ENCODE results near the gene COLGALT1.

DNA sequence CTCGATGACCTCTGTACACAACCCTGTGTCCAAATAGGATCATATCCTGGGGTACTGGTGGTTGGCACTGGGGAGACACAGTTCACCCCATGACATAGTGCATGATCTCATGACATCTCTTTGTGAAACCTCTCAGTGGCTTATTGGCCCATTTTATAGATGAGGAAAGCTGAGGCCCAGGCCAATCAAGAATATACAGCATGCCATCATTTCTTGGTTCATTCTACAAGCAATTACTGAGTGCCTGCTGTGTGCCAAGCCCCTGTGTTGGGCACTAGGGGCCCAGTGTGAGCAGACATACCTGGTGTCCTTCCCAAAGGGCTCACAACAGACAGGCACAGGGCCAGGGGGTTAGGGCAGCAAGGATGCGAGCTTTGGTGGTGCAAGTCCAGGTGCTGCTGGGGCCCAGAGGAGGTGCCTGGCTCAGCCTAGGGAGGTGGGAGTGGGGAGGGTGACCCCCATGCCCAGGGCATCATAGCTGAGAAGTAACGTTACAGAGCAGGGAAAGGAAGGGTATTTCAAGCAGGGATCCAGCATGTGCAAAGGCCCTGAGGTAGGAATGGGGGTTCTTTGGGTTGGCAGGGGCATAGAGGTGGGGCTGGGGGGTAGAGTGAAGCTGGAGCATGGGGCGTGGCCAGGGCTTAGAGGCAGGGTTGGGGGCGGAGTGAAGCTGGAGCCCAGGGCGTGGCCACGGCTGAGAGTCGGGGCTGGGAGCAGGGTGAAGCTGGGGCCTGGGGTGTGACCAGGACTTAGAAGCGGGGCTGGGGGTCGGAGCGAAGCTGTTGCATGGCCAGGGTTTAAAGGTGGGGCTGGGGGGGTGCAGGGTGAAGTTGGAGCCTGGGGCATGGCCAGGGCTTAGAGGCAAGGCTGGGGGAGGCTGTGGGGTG is 20.7 kb downstream of the COLGALT1 start:
- TF ChIP-seq, protein P1, sequence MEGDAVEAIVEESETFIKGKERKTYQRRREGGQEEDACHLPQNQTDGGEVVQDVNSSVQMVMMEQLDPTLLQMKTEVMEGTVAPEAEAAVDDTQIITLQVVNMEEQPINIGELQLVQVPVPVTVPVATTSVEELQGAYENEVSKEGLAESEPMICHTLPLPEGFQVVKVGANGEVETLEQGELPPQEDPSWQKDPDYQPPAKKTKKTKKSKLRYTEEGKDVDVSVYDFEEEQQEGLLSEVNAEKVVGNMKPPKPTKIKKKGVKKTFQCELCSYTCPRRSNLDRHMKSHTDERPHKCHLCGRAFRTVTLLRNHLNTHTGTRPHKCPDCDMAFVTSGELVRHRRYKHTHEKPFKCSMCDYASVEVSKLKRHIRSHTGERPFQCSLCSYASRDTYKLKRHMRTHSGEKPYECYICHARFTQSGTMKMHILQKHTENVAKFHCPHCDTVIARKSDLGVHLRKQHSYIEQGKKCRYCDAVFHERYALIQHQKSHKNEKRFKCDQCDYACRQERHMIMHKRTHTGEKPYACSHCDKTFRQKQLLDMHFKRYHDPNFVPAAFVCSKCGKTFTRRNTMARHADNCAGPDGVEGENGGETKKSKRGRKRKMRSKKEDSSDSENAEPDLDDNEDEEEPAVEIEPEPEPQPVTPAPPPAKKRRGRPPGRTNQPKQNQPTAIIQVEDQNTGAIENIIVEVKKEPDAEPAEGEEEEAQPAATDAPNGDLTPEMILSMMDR (IDR thresholded peaks at IDR 0.05) = no peak
- TF ChIP-seq POLR2AphosphoS5 (IDR thresholded peaks at IDR 0.05; ENCODE audit: low read depth, low read length) = no peak
- no peak for TF ChIP-seq FOXM1 (IDR thresholded peaks at IDR 0.05; ENCODE audit: low read depth)
- no peak for TF ChIP-seq SMC3 (IDR thresholded peaks at IDR 0.05; ENCODE audit: low read depth, low read length)

Data from SK-N-SH (cell line).